ENCODE results near the gene FREM1. TPM values are rescaled to one million over a fixed set of nuclear protein-coding genes. Genes with fewer than 3 reads are reported as not detected.
A peak's percentile ranks its signal among the peaks of the same experiment; 100 is the strongest.

FREM1 gene
- total RNA-seq, 1 experiment from 2014 or later: 1.2 TPM

DNA sequence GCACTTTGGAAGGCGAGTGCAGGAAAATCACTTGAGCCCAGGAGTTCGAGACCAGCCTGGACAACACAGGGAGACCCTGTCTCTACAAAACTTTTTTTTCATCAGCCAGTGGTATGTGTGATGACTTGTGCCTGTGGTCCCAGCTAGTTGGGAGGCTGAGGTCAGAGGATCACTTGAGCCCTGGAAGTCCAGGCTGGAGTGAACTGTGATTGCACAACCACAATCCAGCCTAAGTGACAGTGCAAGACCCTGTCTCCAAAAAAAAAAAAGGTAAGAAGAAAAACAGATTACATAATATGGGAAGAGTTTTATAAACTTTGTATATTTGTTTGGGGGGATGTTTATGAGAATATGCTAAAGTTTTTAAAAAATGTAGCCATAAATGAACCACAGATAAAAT, 111.2 kb downstream of the FREM1 start:
- ChIA-PET POLR2A (ENCODE audit: unreplicated experiment) (no interaction called here), CTCF (no interaction called here)
- no peak overlapping the region for H3K9ac ChIP-seq (ENCODE audit: low read length)
- no peaks in the 10 kb centered on the region for H3K36me3 ChIP-seq (ENCODE audit: low read depth, low read length)
- H3K4me3 ChIP-seq (ENCODE audit: low read length): no peak overlapping the region
- no peaks in the 10 kb centered on the region for H3K27me3 ChIP-seq (ENCODE audit: low read length)
- no peaks in the 10 kb centered on the region for H3K79me2 ChIP-seq (ENCODE audit: low read length)
- TF ChIP-seq, protein P1, sequence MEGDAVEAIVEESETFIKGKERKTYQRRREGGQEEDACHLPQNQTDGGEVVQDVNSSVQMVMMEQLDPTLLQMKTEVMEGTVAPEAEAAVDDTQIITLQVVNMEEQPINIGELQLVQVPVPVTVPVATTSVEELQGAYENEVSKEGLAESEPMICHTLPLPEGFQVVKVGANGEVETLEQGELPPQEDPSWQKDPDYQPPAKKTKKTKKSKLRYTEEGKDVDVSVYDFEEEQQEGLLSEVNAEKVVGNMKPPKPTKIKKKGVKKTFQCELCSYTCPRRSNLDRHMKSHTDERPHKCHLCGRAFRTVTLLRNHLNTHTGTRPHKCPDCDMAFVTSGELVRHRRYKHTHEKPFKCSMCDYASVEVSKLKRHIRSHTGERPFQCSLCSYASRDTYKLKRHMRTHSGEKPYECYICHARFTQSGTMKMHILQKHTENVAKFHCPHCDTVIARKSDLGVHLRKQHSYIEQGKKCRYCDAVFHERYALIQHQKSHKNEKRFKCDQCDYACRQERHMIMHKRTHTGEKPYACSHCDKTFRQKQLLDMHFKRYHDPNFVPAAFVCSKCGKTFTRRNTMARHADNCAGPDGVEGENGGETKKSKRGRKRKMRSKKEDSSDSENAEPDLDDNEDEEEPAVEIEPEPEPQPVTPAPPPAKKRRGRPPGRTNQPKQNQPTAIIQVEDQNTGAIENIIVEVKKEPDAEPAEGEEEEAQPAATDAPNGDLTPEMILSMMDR (conservative IDR thresholded peaks at IDR 0.05; ENCODE audit: low read depth, low read length): no peak
- no peak for TF ChIP-seq EZH2phosphoT487 (IDR thresholded peaks at IDR 0.05; ENCODE audit: borderline replicate concordance, low read length)
- TF ChIP-seq EZH2 (IDR thresholded peaks at IDR 0.05; ENCODE audit: low read length, unreplicated experiment): no peak
- intact Hi-C loops (cut with micrococcal nuclease): no loop called here
- no peak overlapping the region for H2AFZ ChIP-seq (ENCODE audit: low read length)
- no peak overlapping the region for H3K27ac ChIP-seq (ENCODE audit: low read length)
- no peak for ATAC-seq
- DNase-seq: no peak
- no peaks in the 10 kb centered on the region for H3F3A ChIP-seq (ENCODE audit: low read length, unreplicated experiment)
- BruUV-seq (replicated peaks): no TSS peak
- no peaks in the 10 kb centered on the region for H3K4me1 ChIP-seq (ENCODE audit: insufficient read depth, low read length)
- H4K20me1 ChIP-seq (ENCODE audit: low read length): no peaks in the 10 kb centered on the region
- H3K4me2 ChIP-seq (ENCODE audit: low read length): no peak overlapping the region
- no peaks in the 10 kb centered on the region for H3K9me2 ChIP-seq (replicated peaks; ENCODE audit: low read length)
- no peaks in the 10 kb centered on the region for H3K9me3 ChIP-seq (ENCODE audit: low read length)

DNA sequence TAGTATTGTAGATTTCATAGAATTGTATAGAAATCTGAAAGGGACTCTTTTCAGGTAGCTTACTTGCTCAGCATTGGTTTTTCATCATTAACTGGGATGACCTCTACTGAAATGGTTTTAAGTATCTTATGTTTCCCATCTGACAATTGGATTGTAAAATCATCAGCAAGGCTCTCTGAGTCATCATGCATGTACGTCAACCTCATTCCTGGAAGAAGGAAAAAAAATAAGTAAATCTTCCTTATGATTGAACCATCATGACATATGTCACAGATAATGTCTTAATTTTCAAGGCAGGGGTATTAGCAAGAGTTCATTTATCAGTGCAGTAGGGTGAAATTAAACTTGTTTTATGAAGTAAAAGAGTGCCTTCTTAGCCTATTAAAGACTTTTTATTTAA, 112.8 kb downstream of the FREM1 start:
- no TSS peak for BruUV-seq (replicated peaks)
- no peaks in the 10 kb centered on the region for H3K4me1 ChIP-seq (ENCODE audit: insufficient read depth, low read length)
- H3K79me2 ChIP-seq (ENCODE audit: low read length): no peaks in the 10 kb centered on the region
- ChIA-PET CTCF (no interaction called here), POLR2A (ENCODE audit: unreplicated experiment) (no interaction called here)
- no peaks in the 10 kb centered on the region for H3K27me3 ChIP-seq (ENCODE audit: low read length)
- H4K20me1 ChIP-seq (ENCODE audit: low read length): no peaks in the 10 kb centered on the region
- no peak overlapping the region for H3K4me3 ChIP-seq (ENCODE audit: low read length)
- H3K4me2 ChIP-seq (ENCODE audit: low read length): no peak overlapping the region
- H3K9me3 ChIP-seq (ENCODE audit: low read length): no peaks in the 10 kb centered on the region
- DNase-seq: peak; percentile 47
- no peaks in the 10 kb centered on the region for H3K36me3 ChIP-seq (ENCODE audit: low read depth, low read length)
- no peak overlapping the region for H3K27ac ChIP-seq (ENCODE audit: low read length)
- H2AFZ ChIP-seq (ENCODE audit: low read length): no peak overlapping the region
- intact Hi-C loops (cut with micrococcal nuclease): no loop called here
- TF ChIP-seq, protein P1 (conservative IDR thresholded peaks at IDR 0.05; ENCODE audit: low read depth, low read length): no peak
- TF ChIP-seq EZH2 (IDR thresholded peaks at IDR 0.05; ENCODE audit: low read length, unreplicated experiment) (no peak), EZH2phosphoT487 (IDR thresholded peaks at IDR 0.05; ENCODE audit: borderline replicate concordance, low read length) (no peak)
- no peak overlapping the region for H3K9ac ChIP-seq (ENCODE audit: low read length)
- H3F3A ChIP-seq (ENCODE audit: low read length, unreplicated experiment): no peaks in the 10 kb centered on the region
- ATAC-seq: no peak
- no peaks in the 10 kb centered on the region for H3K9me2 ChIP-seq (replicated peaks; ENCODE audit: low read length)

DNA sequence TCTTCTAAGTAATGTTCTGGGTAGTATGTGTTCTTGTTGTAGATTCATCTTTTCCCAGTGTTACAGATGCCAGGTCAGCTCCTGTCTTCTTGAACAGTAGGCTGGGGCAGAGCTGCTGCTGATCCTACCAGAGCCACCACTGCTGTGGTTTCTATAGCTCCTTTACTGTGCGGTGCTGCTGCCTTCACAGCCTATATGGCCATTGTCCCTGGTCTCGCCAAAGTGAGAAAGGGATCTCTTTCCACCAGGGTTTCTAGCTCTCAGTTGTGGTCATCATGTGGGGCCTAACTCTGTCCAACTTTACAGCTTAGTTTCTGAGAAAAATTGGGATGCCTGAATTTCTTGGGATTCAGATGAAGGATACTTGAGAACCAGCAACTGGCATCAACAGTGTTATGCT, 116.8 kb downstream of the FREM1 start:
- BruUV-seq (replicated peaks): no TSS peak
- no peaks in the 10 kb centered on the region for H3K4me1 ChIP-seq (ENCODE audit: insufficient read depth, low read length)
- POLR2A ChIA-PET (ENCODE audit: unreplicated experiment): no interaction called here

More for the DNA sequence above, 116.8 kb downstream of the FREM1 start:
- CTCF ChIA-PET: no interaction called here
- TF ChIP-seq EZH2phosphoT487 (IDR thresholded peaks at IDR 0.05; ENCODE audit: borderline replicate concordance, low read length): no peak
- TF ChIP-seq, protein P1 (conservative IDR thresholded peaks at IDR 0.05; ENCODE audit: low read depth, low read length): no peak
- Histone ChIP-seq H3K27me3 (ENCODE audit: low read length) (no peaks in the 10 kb centered on the region), H3K9ac (ENCODE audit: low read length) (no peak overlapping the region), H3K9me2 (replicated peaks; ENCODE audit: low read length) (no peaks in the 10 kb centered on the region), H3F3A (ENCODE audit: low read length, unreplicated experiment) (no peaks in the 10 kb centered on the region), H3K4me2 (ENCODE audit: low read length) (no peak overlapping the region), H4K20me1 (ENCODE audit: low read length) (no peaks in the 10 kb centered on the region), H3K79me2 (ENCODE audit: low read length) (no peaks in the 10 kb centered on the region), H3K27ac (ENCODE audit: low read length) (no peak overlapping the region), H3K4me3 (ENCODE audit: low read length) (no peak overlapping the region), H3K36me3 (ENCODE audit: low read depth, low read length) (no peaks in the 10 kb centered on the region), H2AFZ (ENCODE audit: low read length) (no peak overlapping the region), H3K9me3 (ENCODE audit: low read length) (no peaks in the 10 kb centered on the region)
- no peak for ATAC-seq
- no peak for DNase-seq
- intact Hi-C loops (cut with micrococcal nuclease): no loop called here

Measured in PC-3 (cell line).